H1 (cell line): Measurements from ENCODE around the gene GLG1. TPM values are rescaled to one million over a fixed set of nuclear protein-coding genes. Genes with fewer than 3 reads are reported as not detected.

ENCODE experiments used
- CTCF ChIA-PET: fragments of 300-600 bp; sonication (Branson Sonifier 250); formaldehyde crosslinking; loops from one replicate; lab custom pipeline; 2021; ENCODE audit not compliant: partially characterized antibody; lab: Charles Lee
- POLR2A ChIA-PET: fragments of 300-600 bp; sonication (Branson Sonifier 250); formaldehyde crosslinking; loops from one replicate; lab custom pipeline; 2021; ENCODE audit warnings: inconsistent platforms; ENCODE audit not compliant: partially characterized antibody; lab: Charles Lee
- DNase-seq, 2 experiments: peaks; one replicate each; pipeline versions ENCODE4 v3.0.0 to v3.0.0-alpha.2; 2010 to 2022; ENCODE audit warnings: low spot score in 2 of 2, low read depth in 1 of 2, mixed read lengths in 1 of 2
- FAIRE-seq: peaks from 2 replicates; lab custom pipeline; 2011; peaks lifted over from hg19 to GRCh38; lab: Jason Lieb, UNC
- H2AFZ ChIP-seq: 2 replicates; pipeline ENCODE4 v1.8.1; 2012; ENCODE audit warnings: low read length, inconsistent platforms
- H2AK5ac ChIP-seq: 2 replicates; pipeline ENCODE4 v1.6.1; 2013; ENCODE audit warnings: low read depth, low read length
- H2BK120ac ChIP-seq: replicated peaks from 2 replicates; pipeline ENCODE3; 2013; ENCODE audit warnings: low read depth, low read length, inconsistent platforms
- H2BK12ac ChIP-seq: 2 replicates; pipeline ENCODE4 v1.6.1; 2013; ENCODE audit warnings: low read depth, low read length
- H2BK15ac ChIP-seq: 2 replicates; pipeline ENCODE4 v1.6.1; 2013; ENCODE audit warnings: low read length
- H2BK20ac ChIP-seq: 2 replicates; pipeline ENCODE4 v1.6.1; 2013; ENCODE audit warnings: low read length
- H2BK5ac ChIP-seq: 2 replicates; pipeline ENCODE4 v1.6.1; 2013; ENCODE audit warnings: low read depth, low read length
- H3K14ac ChIP-seq: 2 replicates; pipeline ENCODE4 v1.6.1; 2013; ENCODE audit warnings: inconsistent platforms; ENCODE audit not compliant: insufficient read length
- H3K18ac ChIP-seq: 2 replicates; pipeline ENCODE4 v1.6.1; 2013; ENCODE audit warnings: low read length; ENCODE audit errors: extremely low read depth
- H3K23ac ChIP-seq: 2 replicates; pipeline ENCODE4 v1.6.1; 2013; ENCODE audit warnings: inconsistent platforms; ENCODE audit not compliant: insufficient read length
- H3K23me2 ChIP-seq: 2 replicates; pipeline ENCODE4 v1.6.1; 2013; ENCODE audit warnings: low read depth, low read length
- H3K27ac ChIP-seq: 2 replicates; pipeline ENCODE4 v1.6.1; 2011; ENCODE audit warnings: low read depth, low read length, inconsistent platforms
- H3K27me3 ChIP-seq, 4 experiments: replicated peaks in 1 of 4; 1 replicate in 1 of 4; 2 replicates in 3 of 4; pipeline versions ENCODE4 v1.6.1 to v1.8.1; 2011 to 2013; ENCODE audit warnings: low read length in 3 of 4, mild to moderate bottlenecking in 3 of 4, inconsistent platforms in 2 of 4, mixed read lengths in 2 of 4, moderate library complexity in 1 of 4; ENCODE audit not compliant: control insufficient read depth in 3 of 4, insufficient read depth in 3 of 4; ENCODE audit errors: extremely low read depth in 1 of 4
- H3K36me3 ChIP-seq, 4 experiments: 2 replicates each; pipeline versions ENCODE4 v1.6.1 to v1.8.1; 2011 to 2013; ENCODE audit warnings: mild to moderate bottlenecking in 4 of 4, low read length in 3 of 4, moderate library complexity in 2 of 4, control low read depth in 1 of 4, inconsistent platforms in 1 of 4; ENCODE audit not compliant: insufficient read depth in 4 of 4, control insufficient read depth in 2 of 4
- H3K4ac ChIP-seq: replicated peaks from 2 replicates; pipeline ENCODE3; 2013; ENCODE audit warnings: low read length, low read depth, mixed read lengths, inconsistent platforms; ENCODE audit not compliant: insufficient read length
- H3K4me1 ChIP-seq, 4 experiments: replicated peaks in 1 of 4; 1 replicate in 1 of 4; 2 replicates in 3 of 4; pipeline versions ENCODE4 v1.6.1 to v1.8.1; 2011 to 2013; ENCODE audit warnings: low read length in 3 of 4, inconsistent platforms in 2 of 4, mixed read lengths in 1 of 4; ENCODE audit not compliant: insufficient read depth in 4 of 4, control insufficient read depth in 3 of 4
- H3K4me2 ChIP-seq, 2 experiments: 2 replicates each; pipeline versions ENCODE4 v1.6.1 to v1.8.1; 2011 to 2013; ENCODE audit warnings: low read depth in 2 of 2, low read length in 2 of 2, control low read depth in 1 of 2, inconsistent platforms in 1 of 2, mild to moderate bottlenecking in 1 of 2; ENCODE audit not compliant: insufficient read depth in 1 of 2
- H3K4me3 ChIP-seq, 4 experiments: fragments of 200-600, 300-600 bp in 1 of 4; sonication (generic), shearing (Covaris generic), sonication (Bioruptor Twin) in 1 of 4; 2 replicates each; pipeline versions ENCODE4 v1.5.1 to v1.8.1; 2011 to 2016; ENCODE audit warnings: low read length in 4 of 4, low read depth in 3 of 4, control low read depth in 2 of 4, inconsistent platforms in 2 of 4, mild to moderate bottlenecking in 2 of 4, mixed read lengths in 1 of 4, moderate library complexity in 1 of 4; ENCODE audit not compliant: insufficient read depth in 2 of 4; ENCODE audit errors: extremely low read depth in 1 of 4
- H3K56ac ChIP-seq: replicated peaks from 2 replicates; pipeline ENCODE3; 2013; ENCODE audit warnings: low read depth, mild to moderate bottlenecking, mixed read lengths, low read length, inconsistent platforms; ENCODE audit not compliant: insufficient read length
- H3K79me1 ChIP-seq: 2 replicates; pipeline ENCODE4 v1.6.1; 2013; ENCODE audit warnings: low read depth, low read length, control low read depth
- H3K79me2 ChIP-seq, 2 experiments: 2 replicates each; pipeline versions ENCODE4 v1.6.1 to v1.8.1; 2012 to 2013; ENCODE audit warnings: low read length in 2 of 2, mild to moderate bottlenecking in 2 of 2, inconsistent platforms in 1 of 2; ENCODE audit not compliant: insufficient read depth in 2 of 2, control insufficient read depth in 1 of 2
- H3K9ac ChIP-seq, 4 experiments: replicated peaks in 1 of 4; 1 replicate in 1 of 4; 2 replicates in 3 of 4; pipeline versions ENCODE4 v1.6.1 to v1.8.1; 2011 to 2013; ENCODE audit warnings: low read depth in 3 of 4, low read length in 3 of 4, control low read depth in 2 of 4, mild to moderate bottlenecking in 2 of 4, moderate library complexity in 2 of 4, inconsistent platforms in 1 of 4; ENCODE audit errors: extremely low read depth in 1 of 4
- H3K9me3 ChIP-seq, 2 experiments: 2 replicates each; pipeline versions ENCODE4 v1.6.1 to v1.8.1; 2012 to 2013; ENCODE audit warnings: mild to moderate bottlenecking in 2 of 2, moderate library complexity in 2 of 2, control low read depth in 1 of 2, inconsistent platforms in 1 of 2, low read depth in 1 of 2, low read length in 1 of 2, mixed read lengths in 1 of 2; ENCODE audit not compliant: insufficient read depth in 2 of 2
- H4K20me1 ChIP-seq, 2 experiments: replicated peaks in 1 of 2; 2 replicates each; pipeline versions ENCODE3 to v1.8.1; 2011 to 2013; ENCODE audit warnings: inconsistent platforms in 2 of 2, low read length in 2 of 2, mild to moderate bottlenecking in 1 of 2; ENCODE audit not compliant: insufficient read depth in 2 of 2, control insufficient read depth in 1 of 2
- H4K5ac ChIP-seq: 2 replicates; pipeline ENCODE4 v1.6.1; 2013; ENCODE audit warnings: low read length, low read depth, mixed read lengths, inconsistent platforms; ENCODE audit not compliant: insufficient read length
- H4K8ac ChIP-seq: 2 replicates; pipeline ENCODE4 v1.8.0; 2013; ENCODE audit warnings: mild to moderate bottlenecking, moderate library complexity, low read length, inconsistent platforms; ENCODE audit not compliant: insufficient read depth; ENCODE audit errors: extremely low read depth
- H4K91ac ChIP-seq: replicated peaks from 2 replicates; pipeline ENCODE3; 2013; ENCODE audit warnings: low read length, mixed read lengths, inconsistent platforms; ENCODE audit not compliant: insufficient read length
- EZH2 ChIP-seq: fragments of 200-600 bp; sonication (generic); IDR thresholded peaks from 2 replicates; pipeline ENCODE4 v1.7.1; 2012; ENCODE audit warnings: low read depth, mild to moderate bottlenecking, moderate library complexity, low read length, inconsistent platforms; ENCODE audit not compliant: severe bottlenecking
- KDM4A ChIP-seq: IDR thresholded peaks from one replicate; pipeline ENCODE4 v1.7.1; 2012; ENCODE audit warnings: low read depth, mild to moderate bottlenecking, moderate library complexity, low read length, inconsistent platforms; ENCODE audit not compliant: severe bottlenecking
- NRF1 ChIP-seq: IDR thresholded peaks from 2 replicates; pipeline ENCODE4 v1.6.1; 2011; ENCODE audit warnings: mild to moderate bottlenecking, low read depth, low read length, improper control_type of control experiment
- RBBP5 ChIP-seq: IDR thresholded peaks from 2 replicates; pipeline ENCODE4 v1.7.1; 2012; ENCODE audit warnings: low read depth, mild to moderate bottlenecking, inconsistent platforms, low read length, moderate library complexity, borderline replicate concordance
- SIX5 ChIP-seq: IDR thresholded peaks from 2 replicates; pipeline ENCODE4 v1.6.1; 2011; ENCODE audit warnings: mild to moderate bottlenecking, low read depth, low read length
- TEAD4 ChIP-seq: IDR thresholded peaks from 2 replicates; pipeline ENCODE4 v1.6.1; 2012; ENCODE audit warnings: low read depth, low read length, inconsistent platforms, mixed read lengths
- WGBS, 2 experiments: shearing (Covaris generic) in 1 of 2; methylation state at CpG; one replicate each; pipeline versions ENCODE4 v1.1.6 to v1.1.7; 2013 to 2015; ENCODE audit warnings: low lambda C conversion rate in 2 of 2, mixed read lengths in 2 of 2, inconsistent platforms in 1 of 2, low coverage in 1 of 2, missing lambda C conversion rate in 1 of 2; ENCODE audit not compliant: insufficient replicate concordance in 2 of 2, insufficient coverage in 1 of 2, insufficient read length in 1 of 2; ENCODE audit errors: extremely low coverage in 1 of 2, missing lambda C conversion rate in 1 of 2; 5-methylcytosine and 5-hydroxymethylcytosine counted together
- polyA plus RNA-seq, 7 experiments: library from polyadenylated mRNA; depleted of rRNA in 3 of 7; stranded (reverse) in 5 of 7; unstranded in 2 of 7; fragments of >200 nt in 5 of 7; fragments of 200-250 nt in 2 of 7; gene quantifications; 1 replicate in 5 of 7; 2 replicates in 1 of 7; 4 replicates in 1 of 7; pipeline versions ENCODE4 v1.2.1 to v1.2.3, GENCODE V29; 2011 to 2013; ENCODE audit warnings: missing spikeins in 2 of 7, mixed read lengths in 2 of 7
- total RNA-seq: library from RNA; stranded (reverse); fragmentation: NEBNext Ultra II Directional; extraction: Animal tissue kit (Norgen Biotek cat#: 25700); gene quantifications from 2 replicates; pipeline ENCODE4 v1.2.1, GENCODE V29; 2021

GLG1 gene
- total and polyA plus RNA-seq, 2 of the 8 experiments (the other 6 are each of a cell fraction or from before 2014, with no cell fraction given): 53.4 to 139 TPM

DNA sequence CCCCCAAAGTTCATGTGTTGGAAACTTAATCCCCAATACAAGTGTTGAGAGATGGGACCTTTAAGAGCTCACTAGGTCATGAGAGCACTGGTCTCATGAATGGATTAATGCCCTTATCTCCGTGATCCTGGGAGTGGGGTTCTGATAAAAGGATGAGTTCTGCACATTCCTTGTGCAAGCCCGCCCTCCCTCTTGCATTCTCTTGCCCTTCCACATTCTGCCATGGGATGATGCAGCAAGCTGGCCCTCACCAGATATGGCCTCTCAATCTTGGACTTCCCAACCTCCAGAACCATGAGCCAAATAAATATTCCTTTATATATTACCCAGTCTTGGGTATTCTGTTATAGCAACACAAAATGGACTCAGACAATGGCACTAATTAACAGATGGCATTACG lies 14.1 kb downstream of the GLG1 start:
- CTCF ChIA-PET: interaction anchor here (1.3 kb wide), 1 partner anchor 18 kb away, joined by 5 read pairs; no protein-coding TSS in a partner anchor
- Histone ChIP-seq H2BK15ac (no peak overlapping the region), H2BK120ac (no peak overlapping the region), H2AK5ac (no peak overlapping the region), H3K23me2 (no peaks in the 10 kb centered on the region), H3K4me3 (no peak overlapping the region), H2BK12ac (no peak overlapping the region), H4K8ac (no peak overlapping the region), H3K56ac (no peak overlapping the region), H3K79me1 (peaks cover 5% of the 10 kb centered on the region), H2BK5ac (no peak overlapping the region), H4K20me1 (peaks cover 0 to 2% of the 10 kb centered on the region in 2 experiments), H3K18ac (no peak overlapping the region)
- 90% methylated on average over 3 of the region's 3 CpGs; no CpG with 5 or more reads in 1 of the 2 experiments for WGBS, 2 experiments
- TF ChIP-seq SIX5 (no peak), EZH2 (no peak), NRF1 (no peak), KDM4A (no peak), RBBP5 (no peak), TEAD4 (no peak)
- TF ChIP-seq, all 59 proteins: peak for 0
- H2AFZ ChIP-seq: no peak overlapping the region
- no peaks in the 10 kb centered on the region for H3K27me3 ChIP-seq
- no peaks in the 10 kb centered on the region for H3K4me1 ChIP-seq
- no peak overlapping the region for H3K4me2 ChIP-seq
- H3K9ac ChIP-seq: no peak overlapping the region
- DNase-seq: no peak
- FAIRE-seq: no peak
- peaks cover 7 to 79% of the 10 kb centered on the region in 2 experiments; a peak in 3 of 4 replicates for H3K79me2 ChIP-seq
- no peak overlapping the region for H3K23ac ChIP-seq
- no peaks in the 10 kb centered on the region for H3K9me3 ChIP-seq
- H3K4ac ChIP-seq: no peak overlapping the region
- no peak overlapping the region for H4K91ac ChIP-seq
- no peak overlapping the region for H2BK20ac ChIP-seq
- H3K14ac ChIP-seq: no peak overlapping the region
- H4K5ac ChIP-seq: no peak overlapping the region
- POLR2A ChIA-PET: interaction anchor here (0.6 to 2.2 kb wide), 3 partner anchors 13 to 54 kb away, joined by 5 to 7 read pairs (median 6); partner anchors contain the start of gene GLG1
- H3K27ac ChIP-seq: no peak overlapping the region
- no peaks in the 10 kb centered on the region for H3K36me3 ChIP-seq
